HepG2 (cell line): ENCODE data around the gene CHMP4B.

Experiments
- ATF3 ChIP-seq: sonication (generic); formaldehyde crosslinking; IDR thresholded peaks from 2 replicates; pipeline ENCODE4 v1.4.0; 2020; ENCODE audit warnings: missing genetic modification reagents
- EP300 ChIP-seq, 3 experiments: sonication (generic) in 1 of 3; formaldehyde crosslinking in 1 of 3; IDR thresholded peaks; 2 replicates each; pipeline versions ENCODE4 v1.5.1 to v1.6.1; 2011 to 2020; ENCODE audit warnings: low read depth in 2 of 3, low read length in 2 of 3, borderline replicate concordance in 1 of 3, improper control_type of control experiment in 1 of 3, mild to moderate bottlenecking in 1 of 3, missing genetic modification reagents in 1 of 3, moderate library complexity in 1 of 3
- RAD21 ChIP-seq: fragments of 450-650 bp; formaldehyde crosslinking; IDR thresholded peaks from 2 replicates; pipeline ENCODE4 v1.5.0; 2020; ENCODE audit warnings: mild to moderate bottlenecking
- ZNF121 ChIP-seq: sonication (generic); formaldehyde crosslinking; IDR thresholded peaks from 2 replicates; pipeline ENCODE4 v1.5.0; 2020; ENCODE audit warnings: mild to moderate bottlenecking, missing genetic modification reagents
- TF ChIP-seq, protein P1 (sequence below): sonication (generic); formaldehyde crosslinking; IDR thresholded peaks from 2 replicates; pipeline ENCODE4 v1.4.0; 2020; ENCODE audit warnings: missing genetic modification reagents, borderline replicate concordance

DNA sequence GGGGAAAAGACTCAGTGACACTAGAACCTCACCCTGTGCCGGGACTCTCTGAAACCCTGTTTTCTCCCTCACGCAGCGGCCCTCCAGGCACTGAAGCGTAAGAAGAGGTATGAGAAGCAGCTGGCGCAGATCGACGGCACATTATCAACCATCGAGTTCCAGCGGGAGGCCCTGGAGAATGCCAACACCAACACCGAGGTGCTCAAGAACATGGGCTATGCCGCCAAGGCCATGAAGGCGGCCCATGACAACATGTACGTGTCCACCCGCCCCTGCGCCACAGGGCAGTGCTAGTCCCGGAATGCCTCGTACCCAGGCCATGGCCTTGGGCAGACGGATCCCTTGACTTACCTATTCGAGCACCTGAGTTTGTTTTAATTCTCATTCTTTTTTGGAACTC, 37.2 kb downstream of the CHMP4B start:
- TF ChIP-seq EP300 (IDR thresholded peaks at IDR 0.05; ENCODE audit: low read depth in 2 of 2, low read length in 2 of 2) (no peak), EP300 (CRISPR knock-in tag; IDR thresholded peaks at IDR 0.05; ENCODE audit: borderline replicate concordance) (no peak), RAD21 (CRISPR knock-in tag) (no peak), ZNF121 (no peak), ATF3 (CRISPR knock-in tag) (no peak)
- TF ChIP-seq, protein P1, sequence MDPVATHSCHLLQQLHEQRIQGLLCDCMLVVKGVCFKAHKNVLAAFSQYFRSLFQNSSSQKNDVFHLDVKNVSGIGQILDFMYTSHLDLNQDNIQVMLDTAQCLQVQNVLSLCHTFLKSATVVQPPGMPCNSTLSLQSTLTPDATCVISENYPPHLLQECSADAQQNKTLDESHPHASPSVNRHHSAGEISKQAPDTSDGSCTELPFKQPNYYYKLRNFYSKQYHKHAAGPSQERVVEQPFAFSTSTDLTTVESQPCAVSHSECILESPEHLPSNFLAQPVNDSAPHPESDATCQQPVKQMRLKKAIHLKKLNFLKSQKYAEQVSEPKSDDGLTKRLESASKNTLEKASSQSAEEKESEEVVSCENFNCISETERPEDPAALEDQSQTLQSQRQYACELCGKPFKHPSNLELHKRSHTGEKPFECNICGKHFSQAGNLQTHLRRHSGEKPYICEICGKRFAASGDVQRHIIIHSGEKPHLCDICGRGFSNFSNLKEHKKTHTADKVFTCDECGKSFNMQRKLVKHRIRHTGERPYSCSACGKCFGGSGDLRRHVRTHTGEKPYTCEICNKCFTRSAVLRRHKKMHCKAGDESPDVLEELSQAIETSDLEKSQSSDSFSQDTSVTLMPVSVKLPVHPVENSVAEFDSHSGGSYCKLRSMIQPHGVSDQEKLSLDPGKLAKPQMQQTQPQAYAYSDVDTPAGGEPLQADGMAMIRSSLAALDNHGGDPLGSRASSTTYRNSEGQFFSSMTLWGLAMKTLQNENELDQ (CRISPR knock-in tag) = no peak
